Epithelial cell of prostate (primary cell): ENCODE measurements around the gene PRR3.
A peak's percentile ranks its signal among the peaks of the same experiment; 100 is the strongest.
"Not testable (repeated sequence)": the region's sequence is repeated elsewhere in the genome, so short reads cannot be mapped to it uniquely, and the experiment has no call there.

Experiments
- DNase-seq: peaks from one replicate; pipeline ENCODE4 v3.0.0-alpha.2; 2011; ENCODE audit warnings: low read depth, low spot score
- H3K27ac ChIP-seq: fragments of 450-650 bp; 2 replicates; pipeline ENCODE4 v1.5.1; 2017; ENCODE audit warnings: mild to moderate bottlenecking

The PRR3 gene, protein sequence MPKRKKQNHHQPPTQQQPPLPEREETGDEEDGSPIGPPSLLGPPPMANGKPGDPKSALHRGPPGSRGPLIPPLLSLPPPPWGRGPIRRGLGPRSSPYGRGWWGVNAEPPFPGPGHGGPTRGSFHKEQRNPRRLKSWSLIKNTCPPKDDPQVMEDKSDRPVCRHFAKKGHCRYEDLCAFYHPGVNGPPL

DNA sequence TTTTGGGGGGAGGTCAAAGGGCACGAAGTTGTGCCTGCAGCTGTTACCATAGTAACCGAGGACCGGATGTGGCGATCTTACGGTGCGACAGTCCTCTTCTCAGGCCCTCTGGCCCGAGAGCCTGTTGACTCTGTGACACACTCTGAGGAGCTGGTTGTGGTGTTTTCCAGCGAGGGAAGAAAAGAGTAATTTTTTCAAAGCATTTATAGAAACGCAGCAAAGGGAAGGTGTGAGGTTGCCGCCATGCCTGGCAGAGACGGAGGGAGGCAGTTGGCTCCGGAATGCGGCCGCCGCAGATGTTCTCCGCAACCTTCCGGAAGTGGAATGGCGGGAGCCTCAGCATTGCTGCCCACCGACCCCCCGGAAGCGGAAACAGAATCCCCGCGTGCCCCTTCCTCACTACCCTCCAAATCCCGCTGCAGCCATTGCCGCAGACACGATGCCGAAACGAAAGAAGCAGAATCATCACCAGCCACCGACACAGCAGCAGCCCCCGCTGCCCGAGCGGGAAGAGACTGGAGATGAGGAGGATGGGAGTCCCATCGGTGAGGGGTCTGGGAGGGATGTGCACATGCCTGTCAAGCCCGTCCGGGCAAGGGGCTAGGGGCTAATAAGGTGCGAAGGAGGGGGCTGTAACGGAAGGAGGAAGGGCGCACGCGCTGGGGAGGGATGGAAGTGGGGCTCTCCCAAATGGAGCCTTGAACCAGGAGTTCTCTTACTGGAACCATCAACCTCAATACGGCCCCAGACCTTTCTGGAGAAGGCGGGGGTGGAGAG is at the start of gene PRR3:
Gene PRR3, plus strand, starts transcription at position 390 of the 777 bp plus-strand sequence. Its CDS starts 50 bp downstream, at position 440.
- peak; percentile 60 for DNase-seq
- peak within 1 kb of the TSS; percentile 90 for H3K27ac ChIP-seq

DNA sequence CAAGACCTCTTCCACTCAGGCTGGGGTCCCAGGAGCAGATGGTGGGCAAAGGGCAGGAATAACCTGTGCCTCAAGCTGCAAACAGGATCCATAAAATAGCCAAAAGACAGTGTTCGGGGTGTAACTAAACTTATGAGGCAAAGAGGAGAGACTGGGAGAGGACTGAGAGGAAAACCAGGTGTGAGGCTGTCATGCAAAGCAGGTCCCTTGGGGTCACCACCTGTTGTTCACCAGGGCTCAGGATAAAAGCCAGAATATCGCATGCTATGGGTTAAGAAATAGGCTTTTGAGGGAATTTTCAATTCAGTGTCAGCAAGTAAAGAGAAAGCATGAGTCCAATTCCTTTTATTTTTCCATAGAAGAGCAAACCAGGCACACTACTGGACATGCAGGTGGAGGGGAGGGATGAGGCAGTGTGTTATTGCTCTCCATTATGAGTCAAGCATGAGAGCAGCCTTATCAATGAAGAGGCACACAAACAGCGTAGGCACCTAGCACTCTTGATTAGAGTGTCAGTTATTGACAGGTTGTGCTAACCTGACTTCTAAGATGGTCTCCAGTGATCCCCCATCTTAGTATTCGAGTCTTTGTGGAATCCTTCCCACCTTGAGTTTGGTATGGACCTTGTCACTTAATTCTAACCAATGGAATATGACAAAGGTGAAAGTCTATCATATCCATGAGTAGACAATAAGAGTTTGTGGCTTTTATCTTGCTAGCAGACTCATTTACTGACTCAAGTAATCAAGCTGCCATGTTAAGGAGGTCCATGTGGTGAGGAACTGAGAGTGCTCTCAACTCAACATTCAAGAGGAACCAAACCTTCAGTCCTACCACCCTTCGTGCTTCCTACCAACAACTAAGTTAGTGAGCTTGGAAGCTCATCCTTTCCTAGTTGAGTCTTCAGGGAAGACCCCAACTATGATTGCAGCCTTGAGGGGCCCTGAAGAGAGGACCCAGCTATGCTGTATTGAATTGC is 49.0 kb upstream of the PRR3 start:
- H3K27ac ChIP-seq, result no peak overlapping the region
- no peak for DNase-seq

GRCh38 chr6:30508890-30509736 is 48.0 kb upstream of the PRR3 start:
- peak overlapping the region; percentile 49 for H3K27ac ChIP-seq
- DNase-seq, result no peak

GRCh38 chr6:30510419-30511168 is 46.5 kb upstream of the PRR3 start:
- DNase-seq, result no peak
- no peak overlapping the region for H3K27ac ChIP-seq

GRCh38 chr6:30511169-30511546 is 45.9 kb upstream of the PRR3 start:
- DNase-seq, result no peak
- H3K27ac ChIP-seq, result no peak overlapping the region

DNA sequence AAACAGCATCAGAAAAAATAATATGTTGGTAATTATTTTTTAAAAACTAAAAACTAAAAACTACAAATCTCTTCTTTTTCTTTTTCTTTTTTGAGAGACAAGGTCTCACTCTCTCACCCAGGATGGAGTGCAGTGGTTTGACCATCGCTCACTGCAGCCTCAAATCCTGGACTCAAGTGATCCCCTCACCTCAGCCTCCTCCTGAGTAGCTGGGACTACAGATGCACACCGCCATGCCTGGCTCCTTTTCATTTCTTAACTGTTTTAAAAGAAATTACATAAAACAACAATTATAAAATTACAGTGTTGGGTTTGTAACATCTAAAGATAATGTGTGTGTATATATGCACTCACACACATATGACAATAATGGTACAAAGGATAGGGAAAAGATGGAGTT is 43.6 kb upstream of the PRR3 start:
- H3K27ac ChIP-seq, result no peak overlapping the region
- DNase-seq, result no peak

DNA sequence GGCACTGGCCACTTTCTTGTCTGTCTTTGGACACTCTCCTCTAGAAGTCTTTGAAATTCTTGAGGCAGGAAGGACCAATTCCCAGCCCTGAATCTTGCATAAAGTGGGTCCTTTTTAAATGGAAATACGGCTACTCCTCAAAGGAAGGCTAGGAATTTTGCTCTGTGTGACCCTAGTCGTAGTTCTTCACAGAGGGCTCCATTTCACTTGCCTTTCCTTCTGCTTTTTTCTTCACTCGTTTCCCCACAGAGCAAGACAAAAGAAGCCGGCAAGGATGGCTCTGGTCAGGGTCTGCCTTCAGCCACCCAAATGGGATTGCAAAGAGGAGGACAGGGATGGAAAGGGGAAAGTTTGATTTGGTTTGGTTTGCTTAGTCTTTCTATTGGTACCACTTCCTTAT is 42.0 kb upstream of the PRR3 start:
- H3K27ac ChIP-seq, result no peak overlapping the region
- no peak for DNase-seq

GRCh38 chr6:30515944-30516753 is 40.9 kb upstream of the PRR3 start:
- DNase-seq, result peak; percentile 95

DNA sequence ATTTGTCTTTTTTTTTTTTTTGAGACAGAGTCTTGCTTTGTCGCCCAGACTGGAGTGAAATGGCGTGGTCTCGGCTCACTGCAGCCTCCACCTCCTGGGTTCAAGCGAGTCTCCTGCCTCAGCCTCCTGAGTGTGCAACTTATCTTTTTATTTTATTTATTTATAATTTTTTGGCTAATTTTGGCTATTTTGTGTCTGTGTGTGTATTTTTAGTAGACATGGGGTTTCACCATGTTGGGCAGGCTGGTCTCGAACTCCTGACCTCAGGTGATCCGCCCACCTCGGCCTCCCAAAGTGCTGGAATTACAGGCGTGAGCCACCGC is 40.4 kb upstream of the PRR3 start:
- peak overlapping the region; percentile 98 for H3K27ac ChIP-seq
- DNase-seq, result not testable (repeated sequence)

More at GRCh38 chr6:30515944-30516753, 40.9 kb upstream of the PRR3 start:
- H3K27ac ChIP-seq, result peak overlapping the region; percentile 98

- not testable (repeated sequence) for DNase-seq, H3K27ac ChIP-seq
Measured at GRCh38 chr6:30517767-30518504, 39.2 kb upstream of the PRR3 start.

DNA sequence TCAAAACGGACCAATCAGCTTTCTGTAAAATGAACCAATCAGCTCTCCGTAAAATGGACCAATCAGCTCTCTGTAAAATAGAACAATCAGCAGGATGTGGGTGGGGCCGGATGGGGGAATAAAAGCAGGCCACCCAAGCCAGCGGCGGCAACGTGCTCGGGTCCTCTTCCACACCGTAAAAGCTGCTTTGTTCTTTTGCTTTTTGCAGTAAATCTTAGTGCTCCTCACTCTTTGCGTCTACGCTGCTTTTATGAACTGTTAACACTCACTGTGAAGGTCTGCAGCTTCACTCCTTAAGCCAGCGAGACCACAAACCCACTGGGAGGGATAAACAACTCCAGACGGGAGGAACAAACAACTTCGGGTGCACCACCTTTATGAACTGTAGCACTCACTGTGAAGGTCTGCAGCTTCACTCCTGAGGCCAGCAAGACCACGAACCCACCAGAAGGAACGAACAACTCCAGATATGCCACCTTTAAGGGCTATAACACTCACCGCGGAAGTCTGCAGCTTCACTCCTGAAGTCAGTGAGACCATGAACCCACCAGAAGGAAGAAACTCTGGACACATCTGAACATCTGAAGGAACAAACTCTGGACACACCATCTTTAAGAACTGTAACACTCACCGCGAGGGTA is 38.5 kb upstream of the PRR3 start:
- not testable (repeated sequence) for DNase-seq, H3K27ac ChIP-seq

DNA sequence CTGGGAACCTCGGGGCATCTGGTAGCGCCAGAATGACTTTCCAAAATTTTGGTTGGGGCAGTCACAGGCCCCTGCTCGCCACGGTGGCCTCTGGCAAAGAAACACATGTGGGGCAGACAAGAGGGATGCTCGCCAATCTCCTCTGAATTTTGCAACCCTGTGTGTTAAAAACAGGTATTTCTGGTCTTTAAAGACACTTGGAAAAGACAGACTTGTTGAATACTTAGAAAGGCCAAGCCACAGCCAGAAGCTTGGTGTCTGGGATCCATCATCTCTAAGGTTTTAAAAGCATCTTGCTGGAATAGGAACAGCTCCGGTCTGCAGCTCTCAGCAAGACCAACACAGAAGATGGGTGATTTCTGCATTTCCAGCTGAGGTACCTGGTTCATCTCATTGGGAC is 36.6 kb upstream of the PRR3 start:
- peak overlapping the region; percentile 91 for H3K27ac ChIP-seq
- DNase-seq, result no peak

GRCh38 chr6:30521082-30521481 is 36.0 kb upstream of the PRR3 start:
- H3K27ac ChIP-seq, result peak overlapping the region; percentile 91
- peak; percentile 86 for DNase-seq

DNA sequence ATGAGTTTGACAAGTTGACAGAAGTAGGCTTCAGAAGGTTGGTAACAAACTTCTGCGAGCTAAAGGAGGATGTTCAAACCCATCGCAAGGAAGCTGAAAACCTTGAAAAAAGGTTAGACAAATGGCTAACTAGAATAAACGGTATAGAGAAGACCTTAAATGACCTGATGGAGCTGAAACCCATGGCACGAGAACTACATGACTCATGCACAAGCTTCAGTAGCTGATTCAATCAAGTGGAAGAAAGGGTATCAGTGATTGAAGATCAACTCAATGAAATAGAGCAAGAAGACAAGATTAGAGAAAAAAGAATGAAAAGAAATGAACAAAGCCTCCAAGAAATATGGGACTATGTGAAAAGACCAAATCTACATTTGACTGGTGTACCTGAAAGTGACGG is 35.1 kb upstream of the PRR3 start:
- H3K27ac ChIP-seq, result peak overlapping the region; percentile 91
- not testable (repeated sequence) for DNase-seq

GRCh38 chr6:30526444-30526843 is 30.7 kb upstream of the PRR3 start:
- H3K27ac ChIP-seq, DNase-seq: not testable (repeated sequence)

GRCh38 chr6:30529349-30529875 is 27.7 kb upstream of the PRR3 start:
- DNase-seq, H3K27ac ChIP-seq: not testable (repeated sequence)

GRCh38 chr6:30530014-30530413 is 27.1 kb upstream of the PRR3 start:
- no peak overlapping the region for H3K27ac ChIP-seq
- no peak for DNase-seq
